NCI-H748 (cell line): ENCODE data around the gene NXF1.
"Not testable (repeated sequence)": the region's sequence is repeated elsewhere in the genome, so short reads cannot be mapped to it uniquely, and the experiment has no call there.

ENCODE experiments used
- DNase-seq: peaks from one replicate; lab custom pipeline; 2025; ENCODE audit not compliant: unreplicated experiment; lab: John Stamatoyannopoulos, UW

The NXF1 gene

GRCh38 chr11:62788991-62789390 lies 16.2 kb downstream of the NXF1 start:
- no peak for DNase-seq

GRCh38 chr11:62787005-62787759 lies 18.1 kb downstream of the NXF1 start, which contains the start of gene TMEM179B:
Gene TMEM179B, plus strand, starts transcription at chr11:62787402. Its CDS starts 30 bp downstream, at chr11:62787432.
- DNase-seq = peak; percentile 99

- peak; percentile 87 for DNase-seq
Measured at GRCh38 chr11:62786318-62787004, 18.8 kb downstream of the NXF1 start.

GRCh38 chr11:62782753-62783152 lies 22.5 kb downstream of the NXF1 start:
- DNase-seq = no peak

- DNase-seq = no peak
Measured at GRCh38 chr11:62778441-62778840, 26.8 kb downstream of the NXF1 start.

- DNase-seq = no peak
Measured at GRCh38 chr11:62777389-62777788, 27.9 kb downstream of the NXF1 start.

- no peak for DNase-seq
Measured at GRCh38 chr11:62775646-62776045, 29.6 kb downstream of the NXF1 start.

GRCh38 chr11:62774407-62774806 lies 30.8 kb downstream of the NXF1 start:
- DNase-seq = no peak

GRCh38 chr11:62771144-62772021 lies 33.9 kb downstream of the NXF1 start, which contains the start of gene TAF6L:
Gene TAF6L, plus strand, starts transcription at chr11:62771396. Its CDS starts 4,388 bp downstream, at chr11:62775784.
- DNase-seq = peak; percentile 98

GRCh38 chr11:62770778-62771143 lies 34.5 kb downstream of the NXF1 start:
- DNase-seq = peak; percentile 73

GRCh38 chr11:62760867-62761227 lies 44.4 kb downstream of the NXF1 start:
- DNase-seq = peak; percentile 24

- DNase-seq = no peak
Measured at GRCh38 chr11:62757846-62758788, 47.1 kb downstream of the NXF1 start.

GRCh38 chr11:62755086-62755615 lies 50.1 kb downstream of the NXF1 start:
- DNase-seq = no peak

- DNase-seq = peak; percentile 99
Measured at GRCh38 chr11:62753736-62754603, 51.3 kb downstream of the NXF1 start, which contains the start of gene ZBTB3. Gene ZBTB3, minus strand, starts transcription at chr11:62754160. Its CDS starts 496 bp downstream, at chr11:62753664.

- no peak for DNase-seq
Measured at GRCh38 chr11:62752994-62753735, 52.1 kb downstream of the NXF1 start.

- DNase-seq = no peak
Measured at GRCh38 chr11:62752177-62752785, 53.0 kb downstream of the NXF1 start.

GRCh38 chr11:62749931-62750330 lies 55.3 kb downstream of the NXF1 start:
- DNase-seq = not testable (repeated sequence)
